GM19025 (cell line): ENCODE data around the gene SZT2.
"Not testable (repeated sequence)": the region's sequence is repeated elsewhere in the genome, so short reads cannot be mapped to it uniquely, and the experiment has no call there.

Experiments
- ATAC-seq: cut with Tn5 transposase; IDR thresholded peaks from one replicate; pipeline ENCODE4 v1.9.1; 2021; ENCODE audit warnings: mild to moderate bottlenecking, low read depth, moderate library complexity; ENCODE audit not compliant: unreplicated experiment

SZT2 gene

GRCh38 chr1:43477716-43478115 is 88.0 kb downstream of the SZT2 start:
- ATAC-seq = no peak

GRCh38 chr1:43479414-43479813 is 89.7 kb downstream of the SZT2 start:
- ATAC-seq = no peak

- ATAC-seq = no peak
Measured at GRCh38 chr1:43481491-43481890, 91.8 kb downstream of the SZT2 start.

DNA sequence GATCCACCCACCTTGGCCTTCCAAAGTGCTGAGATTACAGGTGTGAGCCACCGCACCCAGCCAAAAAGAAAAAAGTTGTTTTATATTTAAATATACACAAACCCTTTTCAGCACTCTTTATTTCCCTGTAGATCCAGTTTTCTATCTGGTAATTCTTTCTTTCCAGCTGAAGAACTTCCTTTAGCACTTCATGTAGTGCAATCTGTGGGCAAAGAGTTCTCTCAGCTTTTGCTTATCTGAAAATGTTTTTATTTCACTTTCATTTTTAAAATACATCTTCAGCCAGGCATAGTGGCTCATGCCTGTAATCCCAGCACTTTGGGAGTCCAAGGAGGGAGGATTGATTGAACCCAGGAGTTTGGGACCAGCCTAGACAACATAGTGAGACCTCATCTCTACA is 92.5 kb downstream of the SZT2 start:
- ATAC-seq = no peak

GRCh38 chr1:43484367-43484766 is 94.7 kb downstream of the SZT2 start:
- ATAC-seq = no peak

- no peak for ATAC-seq
Measured at GRCh38 chr1:43488165-43488564, 98.5 kb downstream of the SZT2 start.

- ATAC-seq = no peak
Measured at GRCh38 chr1:43491061-43491460, 101.4 kb downstream of the SZT2 start.

DNA sequence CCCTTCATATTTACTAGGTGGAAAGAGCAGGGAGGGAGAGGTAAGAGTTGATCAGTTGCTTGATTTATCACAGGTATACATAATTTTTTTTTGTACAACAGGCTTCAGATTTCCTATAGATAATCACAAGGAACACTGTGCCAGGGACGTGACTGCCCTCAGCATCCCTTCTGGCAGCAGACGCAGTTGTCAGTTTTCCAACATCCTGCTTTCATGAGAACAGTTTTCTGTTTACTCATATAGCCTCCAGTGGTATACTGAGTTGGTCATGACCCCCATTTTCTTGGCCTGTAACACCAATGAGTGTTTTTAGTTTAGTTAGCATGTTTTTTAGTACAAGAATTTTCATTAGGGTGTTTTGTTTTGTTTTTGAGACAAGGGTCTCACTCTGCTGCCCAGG is 103.1 kb downstream of the SZT2 start:
- no peak for ATAC-seq

DNA sequence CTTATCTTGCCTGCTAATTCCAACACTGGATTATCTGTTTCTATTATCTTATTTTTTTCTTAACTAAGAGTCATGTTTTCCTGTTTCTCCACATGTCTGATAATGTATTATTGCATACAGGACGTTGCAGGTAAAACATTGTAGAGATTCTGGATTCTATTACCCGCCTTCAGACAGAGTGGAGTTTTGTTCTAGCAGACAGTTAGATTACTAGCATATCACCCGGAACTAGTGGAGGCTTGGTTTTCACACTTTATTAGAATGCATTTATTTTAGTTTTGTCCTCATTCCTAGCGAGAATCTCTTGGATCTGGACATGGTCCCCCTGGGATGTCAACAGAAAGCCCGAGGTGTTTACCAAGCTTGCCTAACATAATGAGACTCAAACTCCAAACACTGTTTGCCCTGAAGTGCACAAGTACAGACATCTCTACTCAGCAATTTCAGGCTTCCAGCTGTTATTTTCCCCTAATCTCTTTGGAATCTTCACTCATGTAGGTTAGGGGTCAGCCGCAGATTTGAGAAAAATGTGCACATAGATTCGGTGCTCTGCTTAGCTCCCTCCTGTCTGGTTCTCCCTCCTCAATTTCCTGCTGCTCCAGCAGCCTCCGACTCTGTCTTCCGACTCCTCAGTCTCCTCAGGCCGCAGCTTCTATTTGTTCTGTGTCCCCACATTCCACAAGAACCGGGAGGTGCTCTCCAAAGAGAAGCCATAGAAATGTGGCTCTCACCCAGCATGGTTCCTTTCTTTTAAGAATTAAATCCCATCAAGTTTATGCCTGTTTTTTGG is 104.2 kb downstream of the SZT2 start:
- no peak for ATAC-seq

DNA sequence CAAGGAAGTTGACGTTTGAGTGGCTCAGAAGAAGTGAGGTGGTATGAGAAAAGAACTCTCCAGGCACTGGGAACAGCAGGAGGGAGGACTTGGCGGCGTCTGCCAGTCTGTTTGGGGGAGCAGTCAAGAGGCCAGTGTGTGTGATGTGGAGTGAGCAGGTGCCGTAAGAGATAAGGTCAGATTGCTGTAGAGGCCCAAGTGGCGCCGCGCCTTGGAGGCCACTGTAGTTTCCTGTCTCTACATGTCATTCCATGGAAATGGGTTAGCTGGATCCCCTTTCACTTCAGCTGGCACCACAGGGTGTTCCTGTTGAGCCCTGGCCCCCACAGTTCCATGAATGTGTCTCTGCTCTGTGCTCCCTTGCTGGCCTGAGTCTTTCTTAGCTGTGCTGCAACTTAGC is 105.5 kb downstream of the SZT2 start:
- no peak for ATAC-seq

DNA sequence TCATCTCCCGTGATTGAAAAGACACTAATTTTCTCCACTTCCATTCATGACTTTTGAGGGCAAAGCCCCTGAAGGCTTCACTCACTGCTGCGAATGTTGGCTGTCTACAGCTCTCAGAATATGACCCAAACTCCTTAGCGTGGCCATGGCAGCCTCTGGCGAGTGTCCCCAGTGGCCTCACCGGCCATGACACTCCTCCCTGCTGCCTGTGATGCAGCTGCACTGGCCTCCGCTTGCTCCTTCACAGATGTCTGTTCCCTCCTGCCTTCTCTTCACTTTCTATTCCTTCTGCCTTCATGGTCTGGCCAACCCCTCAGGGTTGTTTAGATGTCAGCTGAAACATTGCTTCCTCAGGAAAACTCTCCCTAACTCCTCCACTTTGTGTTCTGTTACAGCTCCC is 110.2 kb downstream of the SZT2 start:
- ATAC-seq = no peak

DNA sequence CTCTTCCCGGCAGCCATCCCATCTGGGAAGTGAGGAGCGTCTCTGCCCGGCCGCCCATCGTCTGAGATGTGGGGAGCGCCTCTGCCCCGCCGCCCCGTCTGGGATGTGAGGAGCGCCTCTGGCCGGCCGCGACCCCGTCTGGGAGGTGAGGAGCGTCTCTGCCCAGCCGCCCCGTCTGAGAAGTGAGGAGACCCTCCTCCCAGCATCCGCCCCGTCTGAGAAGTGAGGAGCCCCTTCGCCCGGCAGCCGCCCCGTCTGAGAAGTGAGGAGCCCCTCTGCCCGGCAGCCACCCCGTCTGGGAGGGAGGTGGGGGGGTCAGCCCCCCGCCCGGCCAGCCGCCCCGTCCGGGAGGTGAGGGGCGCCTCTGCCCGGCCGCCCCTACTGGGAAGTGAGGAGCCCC is 112.1 kb downstream of the SZT2 start:
- ATAC-seq = not testable (repeated sequence)

GRCh38 chr1:43503534-43503933 is 113.8 kb downstream of the SZT2 start:
- ATAC-seq = no peak
